Naive thymus-derived CD4-positive, alpha-beta T cell (primary cell): ENCODE results near the gene CNNM4. TPM values are rescaled to one million over a fixed set of nuclear protein-coding genes. Genes with fewer than 3 reads are reported as not detected.

Source experiments
- ATAC-seq: fragments of 150-1000 bp; cut with Tn5 transposase; 2 replicates; pipeline ENCODE4 v1.10.0; 2021; ENCODE audit warnings: mild to moderate bottlenecking, moderate library complexity
- CTCF ChIA-PET: fragments of 350-600 bp; sonication (Branson Sonifier 250); formaldehyde crosslinking; loops from one replicate; lab custom pipeline; 2021; ENCODE audit warnings: antibody characterized with exemption; lab: Charles Lee
- POLR2A ChIA-PET: fragments of 350-600 bp; sonication (Branson Sonifier 250); formaldehyde crosslinking; loops from one replicate; lab custom pipeline; 2021; ENCODE audit warnings: antibody characterized with exemption, inconsistent platforms; lab: Charles Lee
- DNase-seq, 9 donors: peaks; one replicate each; pipeline versions ENCODE4 v3.0.0 to v3.0.0-alpha.2; 2020 to 2022; ENCODE audit warnings: mixed read lengths in 1 of 9
- H3K27ac ChIP-seq: one replicate; pipeline ENCODE4 v1.7.0; 2013; ENCODE audit warnings: mild to moderate bottlenecking, low read depth, low read length, moderate library complexity
- H3K27me3 ChIP-seq, 2 donors: one replicate each; pipeline ENCODE4 v1.7.0; 2013; ENCODE audit warnings: low read length in 2 of 2, mild to moderate bottlenecking in 2 of 2, moderate library complexity in 2 of 2; ENCODE audit not compliant: control insufficient read depth in 2 of 2, insufficient read depth in 2 of 2
- H3K36me3 ChIP-seq, 3 experiments: 1 replicate in 2 of 3; 2 replicates in 1 of 3; pipeline ENCODE4 v1.7.0; 2013; ENCODE audit warnings: low read length in 3 of 3, mild to moderate bottlenecking in 3 of 3, moderate library complexity in 1 of 3; ENCODE audit not compliant: insufficient read depth in 3 of 3, control insufficient read depth in 2 of 3
- H3K4me1 ChIP-seq, 2 donors: one replicate each; pipeline ENCODE4 v1.7.0; 2013; ENCODE audit warnings: low read length in 2 of 2, mild to moderate bottlenecking in 2 of 2, moderate library complexity in 1 of 2; ENCODE audit not compliant: control insufficient read depth in 2 of 2, insufficient read depth in 2 of 2
- H3K4me3 ChIP-seq: 2 replicates; pipeline ENCODE4 v1.7.0; 2013; ENCODE audit warnings: mild to moderate bottlenecking, low read length
- H3K9me3 ChIP-seq, 3 experiments: 1 replicate in 2 of 3; 2 replicates in 1 of 3; pipeline ENCODE4 v1.7.0; 2013; ENCODE audit warnings: low read length in 3 of 3; ENCODE audit not compliant: control insufficient read depth in 2 of 3
- H3K27ac Mint-ChIP-seq, 9 donors: one replicate each; pipeline ENCODE4 v1.8.0; 2020 to 2022; ENCODE audit warnings: mixed read lengths in 9 of 9, mild to moderate bottlenecking in 8 of 9, moderate library complexity in 5 of 9, inconsistent platforms in 2 of 9
- H3K27me3 Mint-ChIP-seq, 5 donors: one replicate each; pipeline ENCODE4 v1.8.0; 2021 to 2022; ENCODE audit warnings: mixed read lengths in 5 of 5, mild to moderate bottlenecking in 1 of 5
- H3K36me3 Mint-ChIP-seq, 5 donors: one replicate each; pipeline ENCODE4 v1.8.0; 2020 to 2022; ENCODE audit warnings: mixed read lengths in 5 of 5, mild to moderate bottlenecking in 3 of 5, inconsistent platforms in 1 of 5
- H3K4me1 Mint-ChIP-seq, 7 donors: one replicate each; pipeline ENCODE4 v1.8.0; 2020 to 2022; ENCODE audit warnings: mixed read lengths in 7 of 7, mild to moderate bottlenecking in 3 of 7, inconsistent platforms in 1 of 7
- H3K4me3 Mint-ChIP-seq, 10 donors: one replicate each; pipeline ENCODE4 v1.8.0; 2020 to 2022; ENCODE audit warnings: mild to moderate bottlenecking in 10 of 10, mixed read lengths in 10 of 10, moderate library complexity in 6 of 10, inconsistent platforms in 2 of 10
- H3K9me3 Mint-ChIP-seq, 11 donors: one replicate each; pipeline ENCODE4 v1.8.0; 2020 to 2022; ENCODE audit warnings: mixed read lengths in 11 of 11, mild to moderate bottlenecking in 4 of 11, inconsistent platforms in 1 of 11, moderate library complexity in 1 of 11
- intact Hi-C, 2 donors: fragments of 100-400 bp; cut with micrococcal nuclease; formaldehyde crosslinking; loops; one replicate each; pipeline ENCODE4 v1.15.1; 2023
- polyA plus RNA-seq, 2 donors: library from polyadenylated mRNA; unstranded; fragments of 300-500 nt; fragmentation: Illumina TruSeq; gene quantifications; one replicate each; pipeline ENCODE4 v1.2.3, GENCODE V29; 2021
- total RNA-seq, 6 experiments: library from RNA in 5 of 6; stranded (reverse) in 5 of 6; gene quantifications; 1 replicate in 5 of 6; 2 replicates in 1 of 6; pipeline ENCODE4 v1.2.3 and lab custom pipeline; 2021 to 2026

The CNNM4 gene
- total and polyA plus RNA-seq, 7 experiments from 2014 or later, result 1.4 to 9.5 (median 5.1) TPM

GRCh38 chr2:96842600-96842999, 81.9 kb downstream of the CNNM4 start:
- Mint-ChIP-seq H3K27ac (peak overlapping the region in 3 of 9 donors; percentile 42 to 81 (median 49)), H3K4me3 (no peak overlapping the region), H3K9me3 (peaks cover 0 to 3% (median 0%) of the 10 kb centered on the region in 11 donors), H3K36me3 (peaks cover 0 to 10% (median 2%) of the 10 kb centered on the region in 5 donors), H3K27me3 (no peaks in the 10 kb centered on the region), H3K4me1 (peaks cover 0 to 30% (median 18%) of the 10 kb centered on the region in 7 donors)
- no peak overlapping the region for H3K27ac ChIP-seq
- H3K4me3 ChIP-seq, result no peak overlapping the region
- H3K36me3 ChIP-seq, result peaks cover 0 to 12% (median 0%) of the 10 kb centered on the region in 3 experiments
- POLR2A ChIA-PET, result interaction anchor here (0.6 to 1.1 kb wide), 5 partner anchors 9 to 270 kb away, joined by 3 to 5 read pairs (median 3); partner anchors contain the start of gene ANKRD39
- intact Hi-C loops, result no loop called here
- H3K27me3 ChIP-seq, result no peaks in the 10 kb centered on the region
- ATAC-seq (no peak), DNase-seq (no peak)
- CTCF ChIA-PET, result interaction anchor here (0.6 to 1.1 kb wide), 4 partner anchors 16 to 119 kb away, joined by 3 read pairs; partner anchors contain the start of gene ANKRD39
- peaks cover 12 to 16% of the 10 kb centered on the region in 2 donors for H3K4me1 ChIP-seq
- no peaks in the 10 kb centered on the region for H3K9me3 ChIP-seq

- peaks cover 0 to 18% (median 8%) of the 10 kb centered on the region in 5 donors for H3K36me3 Mint-ChIP-seq
- Histone ChIP-seq H3K4me3 (no peak within 1 kb of the TSS), H3K4me1 (peaks cover 10 to 14% of the 10 kb centered on the region in 2 donors), H3K9me3 (no peaks in the 10 kb centered on the region), H3K36me3 (peaks cover 0 to 22% (median 5%) of the 10 kb centered on the region in 3 experiments), H3K27ac (no peak within 1 kb of the TSS), H3K27me3 (no peaks in the 10 kb centered on the region)
- POLR2A ChIA-PET, result interaction anchor here (0.8 to 1.3 kb wide), 2 partner anchors 14 to 29 kb away, joined by 3 to 5 read pairs; partner anchors contain the start of gene ANKRD39
- H3K27me3 Mint-ChIP-seq, result no peaks in the 10 kb centered on the region
- DNase-seq (no peak), ATAC-seq (no peak)
- H3K4me3 Mint-ChIP-seq, result no peak within 1 kb of the TSS
- peaks cover 0 to 3% (median 0%) of the 10 kb centered on the region in 11 donors for H3K9me3 Mint-ChIP-seq
- intact Hi-C loops, result no loop called here
- CTCF ChIA-PET, result interaction anchor here (1.1 kb wide), 2 partner anchors 36 to 108 kb away, joined by 3 read pairs; no protein-coding TSS in a partner anchor
- H3K27ac Mint-ChIP-seq, result peak within 1 kb of the TSS in 6 of 9 donors; percentile 42 to 81 (median 60)
- H3K4me1 Mint-ChIP-seq, result peaks cover 0 to 26% (median 16%) of the 10 kb centered on the region in 7 donors
Measured at GRCh38 chr2:96843538-96844268, 83.0 kb downstream of the CNNM4 start, which contains the start of gene ANKRD23. Gene ANKRD23 (minus strand): TSS chr2:96844021. CDS start chr2:96843992, 29 bp downstream.

GRCh38 chr2:96844405-96844808, 83.7 kb downstream of the CNNM4 start:
- Mint-ChIP-seq H3K36me3 (peaks cover 0 to 20% (median 8%) of the 10 kb centered on the region in 5 donors), H3K27me3 (no peaks in the 10 kb centered on the region), H3K27ac (no peak overlapping the region), H3K4me1 (peaks cover 0 to 20% (median 12%) of the 10 kb centered on the region in 7 donors), H3K9me3 (peaks cover 0 to 3% (median 0%) of the 10 kb centered on the region in 11 donors), H3K4me3 (no peak overlapping the region)
- Histone ChIP-seq H3K27me3 (no peaks in the 10 kb centered on the region), H3K36me3 (peaks cover 0 to 24% (median 5%) of the 10 kb centered on the region in 3 experiments), H3K9me3 (no peaks in the 10 kb centered on the region), H3K27ac (no peak overlapping the region), H3K4me1 (peaks cover 4 to 9% of the 10 kb centered on the region in 2 donors), H3K4me3 (no peak overlapping the region)
- DNase-seq, result no peak
- intact Hi-C loops, result no loop called here
- POLR2A ChIA-PET, result no interaction called here
- no peak for ATAC-seq
- CTCF ChIA-PET, result no interaction called here

- Histone ChIP-seq H3K27me3 (no peaks in the 10 kb centered on the region), H3K9me3 (no peaks in the 10 kb centered on the region), H3K36me3 (peaks cover 0 to 46% (median 5%) of the 10 kb centered on the region in 3 experiments), H3K4me3 (no peak overlapping the region), H3K27ac (no peak overlapping the region), H3K4me1 (no peaks in the 10 kb centered on the region)
- CTCF ChIA-PET, result interaction anchor here (0.7 kb wide), 1 partner anchor 146 kb away, joined by 3 read pairs; no protein-coding TSS in a partner anchor
- no peak overlapping the region for H3K4me3 Mint-ChIP-seq
- intact Hi-C loops, result no loop called here
- H3K36me3 Mint-ChIP-seq, result peaks cover 0 to 25% (median 12%) of the 10 kb centered on the region in 5 donors
- POLR2A ChIA-PET, result interaction anchor here (0.6 kb wide), 1 partner anchor 21 kb away, joined by 4 read pairs; no protein-coding TSS in a partner anchor
- H3K27ac Mint-ChIP-seq, result no peak overlapping the region
- ATAC-seq (no peak), DNase-seq (no peak)
- H3K4me1 Mint-ChIP-seq, result peaks cover 0 to 7% (median 4%) of the 10 kb centered on the region in 7 donors
- peaks cover 0 to 2% (median 0%) of the 10 kb centered on the region in 11 donors for H3K9me3 Mint-ChIP-seq
- no peaks in the 10 kb centered on the region for H3K27me3 Mint-ChIP-seq
Measured at GRCh38 chr2:96846825-96847224, 86.1 kb downstream of the CNNM4 start.

- H3K4me1 ChIP-seq, result no peaks in the 10 kb centered on the region
- H3K4me3 ChIP-seq, result no peak overlapping the region
- DNase-seq (no peak), ATAC-seq (no peak)
- peaks cover 0 to 53% (median 5%) of the 10 kb centered on the region in 3 experiments for H3K36me3 ChIP-seq
- ChIA-PET CTCF (interaction anchor here (0.9 kb wide), 1 partner anchor 107 kb away, joined by 3 read pairs; no protein-coding TSS in a partner anchor), POLR2A (interaction anchor here (0.5 kb wide), 1 partner anchor 99 kb away, joined by 3 read pairs; no protein-coding TSS in a partner anchor)
- H3K27ac ChIP-seq, result no peak overlapping the region
- H3K4me1 Mint-ChIP-seq, result peaks cover 0 to 9% (median 4%) of the 10 kb centered on the region in 7 donors
- peaks cover 0 to 29% (median 12%) of the 10 kb centered on the region in 5 donors for H3K36me3 Mint-ChIP-seq
- H3K27me3 Mint-ChIP-seq, result no peaks in the 10 kb centered on the region
- no peaks in the 10 kb centered on the region for H3K9me3 ChIP-seq
- no peak overlapping the region for H3K4me3 Mint-ChIP-seq
- H3K27me3 ChIP-seq, result no peaks in the 10 kb centered on the region
- H3K9me3 Mint-ChIP-seq, result peaks cover 0 to 2% (median 0%) of the 10 kb centered on the region in 11 donors
- no peak overlapping the region for H3K27ac Mint-ChIP-seq
- intact Hi-C loops, result no loop called here
Measured at GRCh38 chr2:96847586-96847985, 86.9 kb downstream of the CNNM4 start.

GRCh38 chr2:96848264-96848663, 87.6 kb downstream of the CNNM4 start:
- ChIA-PET CTCF (no interaction called here), POLR2A (interaction anchor here (0.7 to 1.5 kb wide), 4 partner anchors 9 to 117 kb away, joined by 3 to 6 read pairs (median 4); no protein-coding TSS in a partner anchor)
- DNase-seq, result no peak
- ATAC-seq, result no peak
- Histone ChIP-seq H3K27me3 (no peaks in the 10 kb centered on the region), H3K27ac (no peak overlapping the region), H3K36me3 (peaks cover 0 to 59% (median 9%) of the 10 kb centered on the region in 3 experiments), H3K4me3 (no peak overlapping the region), H3K9me3 (no peaks in the 10 kb centered on the region), H3K4me1 (no peaks in the 10 kb centered on the region)
- peaks cover 0 to 2% (median 0%) of the 10 kb centered on the region in 11 donors for H3K9me3 Mint-ChIP-seq
- peak overlapping the region in 1 of 9 donors; percentile 62 for H3K27ac Mint-ChIP-seq
- intact Hi-C loops, result no loop called here
- H3K4me1 Mint-ChIP-seq, result peaks cover 0 to 12% (median 5%) of the 10 kb centered on the region in 7 donors
- peaks cover 0 to 35% (median 18%) of the 10 kb centered on the region in 5 donors for H3K36me3 Mint-ChIP-seq
- no peak overlapping the region for H3K4me3 Mint-ChIP-seq
- H3K27me3 Mint-ChIP-seq, result no peaks in the 10 kb centered on the region
